Astrocyte of the cerebellum (primary cell): ENCODE results near the gene MORF4L2.
A peak's percentile ranks its signal among the peaks of the same experiment; 100 is the strongest.

Experiments
- DNase-seq: peaks from one replicate; pipeline ENCODE4 v3.0.0-alpha.2; 2011; ENCODE audit warnings: low read depth
- H3K4me3 ChIP-seq: 2 replicates; pipeline ENCODE4 v1.5.1; 2011; ENCODE audit warnings: mild to moderate bottlenecking, low read depth, low read length, moderate library complexity
- CTCF ChIP-seq: IDR thresholded peaks from 2 replicates; pipeline ENCODE4 v1.5.1; 2012; ENCODE audit warnings: low read length, low read depth, moderate library complexity, mild to moderate bottlenecking; ENCODE audit errors: missing control alignments
- in situ Hi-C: cut with HindIII; loops from 2 replicates; pipeline ENCODE4 v1.10.0; 2017; ENCODE audit warnings: low sequenced_read_pairs

Gene MORF4L2, protein sequence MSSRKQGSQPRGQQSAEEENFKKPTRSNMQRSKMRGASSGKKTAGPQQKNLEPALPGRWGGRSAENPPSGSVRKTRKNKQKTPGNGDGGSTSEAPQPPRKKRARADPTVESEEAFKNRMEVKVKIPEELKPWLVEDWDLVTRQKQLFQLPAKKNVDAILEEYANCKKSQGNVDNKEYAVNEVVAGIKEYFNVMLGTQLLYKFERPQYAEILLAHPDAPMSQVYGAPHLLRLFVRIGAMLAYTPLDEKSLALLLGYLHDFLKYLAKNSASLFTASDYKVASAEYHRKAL

GRCh38 chrX:103686199-103687072 lies at the start of gene MORF4L2:
TSS of gene MORF4L2 (minus strand) at chrX:103686699. CDS start at chrX:103677027, 9,672 bp downstream.
- in situ Hi-C loops, result no loop called here
- peak; percentile 95 for DNase-seq
- TF ChIP-seq CTCF, result no peak
- peak within 1 kb of the TSS; percentile 71 for H3K4me3 ChIP-seq

- no peak overlapping the region for H3K4me3 ChIP-seq
- no peak for TF ChIP-seq CTCF
- in situ Hi-C loops, result no loop called here
- no peak for DNase-seq
Observed at GRCh38 chrX:103734125-103734760, 47.7 kb upstream of the MORF4L2 start.

- DNase-seq, result no peak
- in situ Hi-C loops, result no loop called here
- no peak for TF ChIP-seq CTCF
- no peak overlapping the region for H3K4me3 ChIP-seq
Observed at GRCh38 chrX:103733017-103733416, 46.5 kb upstream of the MORF4L2 start.

DNA sequence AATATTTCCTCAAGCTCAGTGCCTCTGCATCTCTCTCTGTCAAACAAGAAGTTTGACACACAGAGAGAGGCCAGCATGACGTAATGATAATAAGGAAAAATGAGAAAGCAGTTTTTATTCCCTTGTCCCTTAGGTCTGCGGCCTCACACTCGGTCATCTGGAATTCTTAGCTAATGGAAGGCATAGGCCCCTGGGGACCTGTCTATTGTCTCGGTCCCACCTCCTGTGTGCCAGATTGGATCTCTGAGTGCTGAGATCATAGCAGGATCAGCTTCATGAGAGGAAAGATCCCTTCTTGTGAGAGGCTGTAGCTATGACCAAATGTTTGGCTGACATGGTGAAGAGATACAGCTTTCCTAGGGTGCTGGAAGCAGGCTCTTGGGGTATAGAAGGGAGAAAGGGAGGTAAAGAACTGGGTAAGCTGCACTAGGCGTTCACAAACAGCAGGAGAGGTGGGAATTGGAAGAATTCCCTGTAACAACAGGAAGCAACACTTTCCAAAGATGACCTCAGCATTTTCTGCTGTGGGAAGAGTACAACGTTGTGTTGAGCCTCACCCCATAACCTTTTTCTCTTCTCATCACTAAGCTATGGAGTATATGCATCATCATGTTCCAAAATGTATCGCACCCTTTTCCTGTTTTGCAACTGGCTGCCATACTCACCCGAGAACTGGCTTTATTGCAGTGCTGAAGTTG lies 44.4 kb upstream of the MORF4L2 start:
- TF ChIP-seq CTCF, result no peak
- in situ Hi-C loops, result no loop called here
- no peak overlapping the region for H3K4me3 ChIP-seq
- peak; percentile 61 for DNase-seq

DNA sequence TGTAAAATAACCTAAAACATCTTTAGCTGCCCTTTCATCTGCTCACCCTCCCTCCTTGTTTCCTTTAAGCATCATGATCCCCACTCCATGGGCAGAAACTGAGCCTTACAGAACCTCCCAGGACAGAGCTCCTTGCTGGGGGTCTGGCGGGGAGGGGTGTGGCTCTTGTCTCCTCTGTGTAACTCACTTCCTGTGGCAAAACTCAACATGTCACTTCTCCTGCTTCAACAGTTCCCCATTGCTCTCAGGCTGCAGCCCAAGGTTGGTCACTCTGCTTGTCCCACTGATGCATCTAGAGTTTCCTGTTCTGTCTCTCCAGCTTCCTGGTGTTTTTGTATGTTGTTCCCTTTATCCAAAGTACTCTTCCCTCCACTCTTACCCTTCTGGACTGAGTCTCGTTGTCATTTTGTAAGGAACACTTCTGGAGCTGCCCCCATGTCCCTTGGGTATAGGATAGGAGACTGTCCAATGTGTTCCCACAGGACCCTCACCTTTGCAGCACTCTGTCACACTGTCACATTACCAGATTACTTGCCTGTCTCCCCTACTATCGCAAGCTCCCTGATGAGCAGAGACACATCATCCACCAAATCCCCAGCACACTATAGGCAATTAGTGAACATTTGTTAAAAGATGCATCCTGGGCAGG lies 43.8 kb upstream of the MORF4L2 start:
- H3K4me3 ChIP-seq, result no peak overlapping the region
- TF ChIP-seq CTCF, result no peak
- in situ Hi-C loops, result no loop called here
- no peak for DNase-seq
